Right lobe of liver (tissue), 6 donors: ENCODE data around the gene EMID1. TPM values are rescaled to one million over a fixed set of nuclear protein-coding genes. Genes with fewer than 3 reads are reported as not detected.
A peak's percentile ranks its signal among the peaks of the same experiment; 100 is the strongest.
"Not testable (repeated sequence)": the region's sequence is repeated elsewhere in the genome, so short reads cannot be mapped to it uniquely, and the experiment has no call there.

ENCODE experiments used
- ATAC-seq, 4 donors: fragments of 200-7000 bp; cut with Tn5 transposase; one replicate each; pipeline ENCODE4 v1.9.1; 2020; ENCODE audit warnings: mild to moderate bottlenecking in 4 of 4, moderate library complexity in 4 of 4
- DNase-seq, 3 donors: peaks; one replicate each; pipeline ENCODE4 v3.0.0-alpha.2; 2020
- H3K27ac ChIP-seq, 3 donors: fragments of 200-600 bp; one replicate each; pipeline ENCODE4 v1.8.0; 2022
- H3K27me3 ChIP-seq, 2 donors: fragments of 200-600 bp; one replicate each; pipeline ENCODE4 v1.8.0; 2022
- H3K36me3 ChIP-seq, 4 donors: fragments of 200-600 bp; sonication (generic) in 1 of 4; one replicate each; pipeline versions ENCODE4 v1.5.1 to v1.8.0; 2017 to 2022; ENCODE audit warnings: control low read depth in 1 of 4
- H3K4me1 ChIP-seq, 4 donors: fragments of 200-600 bp; sonication (generic) in 1 of 4; one replicate each; pipeline versions ENCODE4 v1.5.1 to v1.8.0; 2017 to 2022; ENCODE audit warnings: control low read depth in 1 of 4
- H3K4me3 ChIP-seq, 3 donors: fragments of 200-600 bp; one replicate each; pipeline ENCODE4 v1.8.0; 2022
- H3K9me3 ChIP-seq, 4 donors: fragments of 200-600 bp; sonication (generic) in 1 of 4; one replicate each; pipeline versions ENCODE4 v1.5.1 to v1.8.0; 2017 to 2022; ENCODE audit warnings: control low read depth in 1 of 4
- CTCF ChIP-seq, 4 donors: fragments of 200-600 bp in 3 of 4; fragments of 450-650 bp in 1 of 4; IDR thresholded peaks; one replicate each; pipeline versions ENCODE4 v1.5.1 to v1.8.0; 2016 to 2022; ENCODE audit warnings: antibody characterized with exemption in 4 of 4, mild to moderate bottlenecking in 2 of 4
- POLR2A ChIP-seq: fragments of 450-650 bp; IDR thresholded peaks from one replicate; pipeline ENCODE4 v1.6.1; 2017; ENCODE audit warnings: antibody characterized with exemption, mild to moderate bottlenecking
- WGBS: methylation state at CpG from one replicate; pipeline ENCODE4 v1.1.6; 2018; ENCODE audit warnings: low coverage, low lambda C conversion rate; ENCODE audit not compliant: insufficient coverage; ENCODE audit errors: missing lambda C conversion rate; 5-methylcytosine and 5-hydroxymethylcytosine counted together
- intact Hi-C, 2 donors: fragments of 100-400 bp; cut with DNase I; formaldehyde crosslinking; loops; one replicate each; pipeline versions ENCODE4 v1.11.2 to v1.14.1; 2022
- total RNA-seq, 6 experiments: library from RNA; depleted of rRNA in 2 of 6; stranded (reverse); fragments of >200 nt in 2 of 6; fragmentation: NEBNext Ultra II Directional in 3 of 6; extraction: Animal tissue kit (Norgen Biotek cat#: 25700) in 3 of 6; gene quantifications; one replicate each; pipeline versions ENCODE4 v1.1.0 to v1.2.4, GENCODE V29; 2016 to 2023
- donor health status: DM: no; HTN: yes; CAD: no.
- donor health status: DM: no; HTN: no; CAD: no.
- donor health status: DM: no; HTN: no; CAD: no.
- donor health status: DM: no; HTN: yes; CAD: no.
- donor health status: DM: no; HTN: yes; CAD: no.

Gene EMID1
- total RNA-seq, 6 experiments from 2014 or later: 1.1 to 2.7 (median 1.5) TPM

GRCh38 chr22:29230972-29231875, 25.5 kb downstream of the EMID1 start:
- Histone ChIP-seq H3K27me3 (no peaks in the 10 kb centered on the region), H3K4me3 (no peak overlapping the region), H3K27ac (no peak overlapping the region), H3K4me1 (peaks cover 0 to 17% (median 6%) of the 10 kb centered on the region in 4 donors), H3K36me3 (no peaks in the 10 kb centered on the region), H3K9me3 (no peaks in the 10 kb centered on the region)
- no peak for DNase-seq
- TF ChIP-seq CTCF (IDR thresholded peaks at IDR 0.05) (no peak), POLR2A (no peak)
- 87% methylated on average over 3 of the region's 19 CpGs for WGBS
- intact Hi-C loops: no loop called here
- no peak for ATAC-seq

GRCh38 chr22:29231971-29232959, 26.6 kb downstream of the EMID1 start:
- peak overlapping the region; percentile 69 to 83 (median 70) for H3K27ac ChIP-seq
- no peak overlapping the region for H3K4me3 ChIP-seq
- H3K9me3 ChIP-seq: no peaks in the 10 kb centered on the region
- WGBS: 11% methylated on average over 4 of the region's 22 CpGs
- ATAC-seq: peak; percentile 97 to 98 (median 98)
- H3K36me3 ChIP-seq: no peaks in the 10 kb centered on the region
- intact Hi-C loops: no loop called here
- no peaks in the 10 kb centered on the region for H3K27me3 ChIP-seq
- DNase-seq: peak; percentile 91 to 95 (median 94)
- peaks cover 0 to 17% (median 6%) of the 10 kb centered on the region in 4 donors for H3K4me1 ChIP-seq
- TF ChIP-seq POLR2A: peak; percentile 39
- TF ChIP-seq CTCF (IDR thresholded peaks at IDR 0.05): no peak

GRCh38 chr22:29233277-29233877, 27.7 kb downstream of the EMID1 start:
- H3K9me3 ChIP-seq: no peaks in the 10 kb centered on the region
- no peak for TF ChIP-seq CTCF (IDR thresholded peaks at IDR 0.05)
- no peak for TF ChIP-seq POLR2A
- no CpG with 5 or more reads among the region's 1 CpG for WGBS
- intact Hi-C loops: no loop called here
- H3K4me1 ChIP-seq: peaks cover 0 to 17% (median 6%) of the 10 kb centered on the region in 4 donors
- no peak overlapping the region for H3K4me3 ChIP-seq
- no peaks in the 10 kb centered on the region for H3K36me3 ChIP-seq
- H3K27ac ChIP-seq: peak overlapping the region in 2 of 3 donors; percentile 70 to 83
- DNase-seq: no peak
- H3K27me3 ChIP-seq: no peaks in the 10 kb centered on the region
- no peak for ATAC-seq

GRCh38 chr22:29240481-29240880, 34.8 kb downstream of the EMID1 start:
- ATAC-seq, H3K9me3 ChIP-seq, H3K27me3 ChIP-seq, H3K4me1 ChIP-seq, H3K36me3 ChIP-seq, DNase-seq, H3K4me3 ChIP-seq, H3K27ac ChIP-seq: not testable (repeated sequence)
- intact Hi-C loops: loop anchor here in 1 of 2 donors (5.0 kb wide), 1 partner anchor 33 kb away; the partner anchor contains the start of gene EMID1
- 83% methylated on average over 6 of the region's 9 CpGs for WGBS
